Measurements from ENCODE around the gene ATP23. TPM values are rescaled to one million over a fixed set of nuclear protein-coding genes. Genes with fewer than 3 reads are reported as not detected.

ATP23 gene
- total RNA-seq, 1 experiment from 2014 or later, result 10.3 TPM

GRCh38 chr12:57895389-57896114 is 45.8 kb upstream of the ATP23 start:
- ChIA-PET POLR2A (no interaction called here), CTCF (interaction anchor here (1.0 kb wide), 1 partner anchor 53 kb away, joined by 3 read pairs; no protein-coding TSS in a partner anchor)
- TF ChIP-seq REST (IDR thresholded peaks at IDR 0.05; ENCODE audit: insufficient read depth in 1 of 2, low read depth in 2 of 2, low read length in 1 of 2), result no peak
- no peak for TF ChIP-seq TCF7L2 (IDR thresholded peaks at IDR 0.05; ENCODE audit: low read depth, low read length)
- TF ChIP-seq CTCF (IDR thresholded peaks at IDR 0.05), result no peak
- intact Hi-C loops (cut with micrococcal nuclease; ENCODE audit: unreplicated experiment), result no loop called here
- DNase-seq (ENCODE audit: low read depth, low spot score) (no peak), ATAC-seq (no peak)
- Histone ChIP-seq H3K9me3 (ENCODE audit: control insufficient read depth, insufficient read depth, low read depth, low read length) (no peaks in the 10 kb centered on the region), H3K4me1 (ENCODE audit: control insufficient read depth, insufficient read depth, low read length) (peaks cover 66% of the 10 kb centered on the region), H3K4me3 (ENCODE audit: low read depth in 2 of 2, low read length in 2 of 2) (peak overlapping the region in 1 of 2 experiments; percentile 60; a peak in 2 of 4 replicates), H3K27me3 (ENCODE audit: control insufficient read depth, insufficient read depth, low read length) (no peaks in the 10 kb centered on the region), H3K27ac (ENCODE audit: low read length) (peak overlapping the region; percentile 97), H3K36me3 (ENCODE audit: control insufficient read depth, insufficient read depth, low read length) (no peaks in the 10 kb centered on the region)
- in situ Hi-C loops (cut with HindIII; ENCODE audit: low pct_unique_long_range_greater_than_20kb, low sequenced_read_pairs), result no loop called here
- no TSS peak for BruUV-seq (replicated peaks)

- peaks cover 62% of the 10 kb centered on the region for H3K4me1 ChIP-seq (ENCODE audit: control insufficient read depth, insufficient read depth, low read length)
- H3K9me3 ChIP-seq (ENCODE audit: control insufficient read depth, insufficient read depth, low read depth, low read length), result no peaks in the 10 kb centered on the region
- no peak for DNase-seq (ENCODE audit: low read depth, low spot score)
- POLR2A ChIA-PET, result interaction anchor here (1.2 kb wide), 1 partner anchor 31 kb away, joined by 11 read pairs; no protein-coding TSS in a partner anchor
- intact Hi-C loops (cut with micrococcal nuclease; ENCODE audit: unreplicated experiment) (no loop called here), in situ Hi-C loops (cut with HindIII; ENCODE audit: low pct_unique_long_range_greater_than_20kb, low sequenced_read_pairs) (no loop called here)
- H3K27me3 ChIP-seq (ENCODE audit: control insufficient read depth, insufficient read depth, low read length), result no peaks in the 10 kb centered on the region
- BruUV-seq (replicated peaks), result no TSS peak
- H3K27ac ChIP-seq (ENCODE audit: low read length), result peak overlapping the region; percentile 97
- no peak for ATAC-seq
- no peaks in the 10 kb centered on the region for H3K36me3 ChIP-seq (ENCODE audit: control insufficient read depth, insufficient read depth, low read length)
- TF ChIP-seq TCF7L2 (IDR thresholded peaks at IDR 0.05; ENCODE audit: low read depth, low read length) (no peak), REST (IDR thresholded peaks at IDR 0.05; ENCODE audit: insufficient read depth in 1 of 2, low read depth in 2 of 2, low read length in 1 of 2) (no peak), CTCF (IDR thresholded peaks at IDR 0.05) (no peak), POLR2AphosphoS5 (IDR thresholded peaks at IDR 0.05; ENCODE audit: low read depth, low read length) (no peak), SIN3A (IDR thresholded peaks at IDR 0.05; ENCODE audit: borderline replicate concordance, insufficient read depth, low read depth, low read length) (no peak)
- CTCF ChIA-PET, result interaction anchor here (0.6 to 1.4 kb wide), 4 partner anchors 52 to 74 kb away, joined by 3 to 4 read pairs (median 4); no protein-coding TSS in a partner anchor
- peak overlapping the region; percentile 46 to 60 for H3K4me3 ChIP-seq (ENCODE audit: low read depth in 2 of 2, low read length in 2 of 2)
These were observed 45.3 kb upstream of the ATP23 start for GRCh38 chr12:57896115-57896433.
